HEK293 (cell line): Measurements from ENCODE around the gene SECTM1.

Experiments
- CTCF ChIA-PET: fragments of 350-600 bp; formaldehyde crosslinking; extraction: SDS; loops from one replicate; lab custom pipeline; 2021; ENCODE audit warnings: antibody characterized with exemption; lab: Yijun Ruan, JAX
- POLR2A ChIA-PET: fragments of 300-600 bp; formaldehyde crosslinking; extraction: SDS; loops from one replicate; lab custom pipeline; 2020; ENCODE audit warnings: antibody characterized with exemption, inconsistent platforms; lab: Yijun Ruan, JAX
- H3K27ac ChIP-seq: fragments of 200-500 bp; sonication (Bioruptor generic); 2 replicates; pipeline ENCODE4 v1.5.1; 2014; ENCODE audit warnings: low read depth, low read length, control low read depth, inconsistent platforms; ENCODE audit errors: extremely low read depth
- H3K36me3 ChIP-seq, 2 experiments: fragments of 200-500 bp in 1 of 2; sonication (Bioruptor generic) in 1 of 2; 1 replicate in 1 of 2; 2 replicates in 1 of 2; pipeline ENCODE4 v1.5.1; 2014 to 2017; ENCODE audit warnings: inconsistent platforms in 2 of 2, low read length in 2 of 2; ENCODE audit not compliant: control insufficient read depth in 2 of 2, insufficient read depth in 1 of 2
- H3K4me1 ChIP-seq: fragments of 200-500 bp; sonication (Bioruptor generic); 2 replicates; pipeline ENCODE4 v1.5.1; 2014; ENCODE audit warnings: mild to moderate bottlenecking, low read length, inconsistent platforms; ENCODE audit not compliant: control insufficient read depth, insufficient read depth
- H3K4me3 ChIP-seq: 2 replicates; pipeline ENCODE4 v1.5.1; 2011; ENCODE audit warnings: low read depth, mild to moderate bottlenecking, control low read depth, low read length, moderate library complexity
- H3K9me3 ChIP-seq: fragments of 200-500 bp; sonication (Bioruptor generic); 2 replicates; pipeline ENCODE4 v1.5.1; 2014; ENCODE audit warnings: low read depth, low read length, inconsistent platforms; ENCODE audit not compliant: control insufficient read depth, insufficient read depth
- BCL11B ChIP-seq: fragments of 450-650 bp; formaldehyde crosslinking; IDR thresholded peaks from 2 replicates; pipeline ENCODE4 v1.5.1; 2016; ENCODE audit warnings: low read depth, missing biosample characterization, missing genetic modification characterization
- EGR2 ChIP-seq: fragments of 450-650 bp; formaldehyde crosslinking; IDR thresholded peaks from 2 replicates; pipeline ENCODE4 v1.5.1; 2016; ENCODE audit warnings: low read depth, missing biosample characterization, missing genetic modification characterization
- GFI1B ChIP-seq: fragments of 450-650 bp; formaldehyde crosslinking; IDR thresholded peaks from 2 replicates; pipeline ENCODE4 v1.5.1; 2016; ENCODE audit warnings: missing biosample characterization, missing genetic modification characterization
- GLIS1 ChIP-seq: fragments of 450-650 bp; formaldehyde crosslinking; IDR thresholded peaks from 2 replicates; pipeline ENCODE4 v1.5.1; 2016; ENCODE audit warnings: missing biosample characterization, missing genetic modification characterization
- GLIS2 ChIP-seq: fragments of 450-650 bp; formaldehyde crosslinking; IDR thresholded peaks from 2 replicates; pipeline ENCODE4 v1.5.1; 2016; ENCODE audit warnings: missing biosample characterization, missing genetic modification characterization
- HOXA7 ChIP-seq: sonication (generic); formaldehyde crosslinking; IDR thresholded peaks from 2 replicates; pipeline ENCODE4 v1.8.1; 2022; ENCODE audit warnings: missing genetic modification reagents, borderline replicate concordance
- KLF1 ChIP-seq: fragments of 450-650 bp; formaldehyde crosslinking; IDR thresholded peaks from 2 replicates; pipeline ENCODE4 v1.5.1; 2016; ENCODE audit warnings: missing biosample characterization, missing genetic modification characterization
- SCRT2 ChIP-seq: fragments of 450-650 bp; formaldehyde crosslinking; IDR thresholded peaks from 2 replicates; pipeline ENCODE4 v1.5.1; 2016; ENCODE audit warnings: missing biosample characterization, missing genetic modification characterization
- SP2 ChIP-seq: fragments of 450-650 bp; formaldehyde crosslinking; IDR thresholded peaks from 2 replicates; pipeline ENCODE4 v1.5.1; 2016; ENCODE audit warnings: missing biosample characterization, missing genetic modification characterization
- YY2 ChIP-seq: fragments of 450-650 bp; formaldehyde crosslinking; IDR thresholded peaks from 2 replicates; pipeline ENCODE4 v1.5.1; 2016; ENCODE audit warnings: missing biosample characterization, missing genetic modification characterization
- ZBTB20 ChIP-seq: fragments of 450-650 bp; formaldehyde crosslinking; IDR thresholded peaks from 2 replicates; pipeline ENCODE4 v1.5.1; 2016; ENCODE audit warnings: missing biosample characterization, missing genetic modification characterization
- ZBTB48 ChIP-seq: fragments of 450-650 bp; formaldehyde crosslinking; IDR thresholded peaks from 2 replicates; pipeline ENCODE4 v1.5.1; 2016; ENCODE audit warnings: missing biosample characterization, missing genetic modification characterization
- ZFHX2 ChIP-seq: fragments of 450-650 bp; formaldehyde crosslinking; conservative IDR thresholded peaks from 2 replicates; pipeline ENCODE4 v1.5.1; 2016; ENCODE audit warnings: missing biosample characterization, missing genetic modification characterization
- ZIC2 ChIP-seq: fragments of 450-650 bp; formaldehyde crosslinking; IDR thresholded peaks from 2 replicates; pipeline ENCODE4 v1.5.1; 2016; ENCODE audit warnings: missing biosample characterization, missing genetic modification characterization
- ZNF121 ChIP-seq: fragments of 450-650 bp; formaldehyde crosslinking; IDR thresholded peaks from 2 replicates; pipeline ENCODE4 v1.5.1; 2016; ENCODE audit warnings: missing biosample characterization, missing genetic modification characterization
- ZNF211 ChIP-seq: fragments of 450-650 bp; formaldehyde crosslinking; IDR thresholded peaks from 2 replicates; pipeline ENCODE4 v1.5.1; 2016; ENCODE audit warnings: low read depth, missing biosample characterization, missing genetic modification characterization
- ZNF223 ChIP-seq: fragments of 450-650 bp; formaldehyde crosslinking; IDR thresholded peaks from 2 replicates; pipeline ENCODE4 v1.5.1; 2016; ENCODE audit warnings: missing biosample characterization, missing genetic modification characterization
- ZNF324 ChIP-seq: fragments of 450-650 bp; formaldehyde crosslinking; IDR thresholded peaks from 2 replicates; pipeline ENCODE4 v1.5.1; 2016; ENCODE audit warnings: missing biosample characterization, missing genetic modification characterization
- ZNF335 ChIP-seq: fragments of 450-650 bp; formaldehyde crosslinking; conservative IDR thresholded peaks from 2 replicates; pipeline ENCODE4 v1.5.1; 2016; ENCODE audit warnings: missing biosample characterization, missing genetic modification characterization
- ZNF596 ChIP-seq: fragments of 450-650 bp; IDR thresholded peaks from 2 replicates; pipeline ENCODE4 v1.5.0; 2018; ENCODE audit warnings: missing biosample characterization, mild to moderate bottlenecking, missing genetic modification characterization, moderate library complexity
- ZNF600 ChIP-seq: fragments of 450-650 bp; formaldehyde crosslinking; IDR thresholded peaks from 2 replicates; pipeline ENCODE4 v1.5.1; 2016; ENCODE audit warnings: missing biosample characterization, missing genetic modification characterization
- ZNF670 ChIP-seq: fragments of 450-650 bp; formaldehyde crosslinking; IDR thresholded peaks from 2 replicates; pipeline ENCODE4 v1.5.1; 2016; ENCODE audit warnings: missing biosample characterization, missing genetic modification characterization, low read depth
- ZNF776 ChIP-seq: fragments of 450-650 bp; formaldehyde crosslinking; IDR thresholded peaks from 2 replicates; pipeline ENCODE4 v1.5.0; 2017; ENCODE audit warnings: missing biosample characterization, missing genetic modification characterization, borderline replicate concordance
- TF ChIP-seq, protein P1 (sequence below): fragments of 450-650 bp; formaldehyde crosslinking; IDR thresholded peaks from 2 replicates; pipeline ENCODE4 v1.5.1; 2016; ENCODE audit warnings: missing biosample characterization, missing genetic modification characterization
- TF ChIP-seq, protein P2 (sequence below): fragments of 450-650 bp; formaldehyde crosslinking; IDR thresholded peaks from 2 replicates; pipeline ENCODE4 v1.5.1; 2016; ENCODE audit warnings: missing biosample characterization, missing genetic modification characterization

The SECTM1 gene

DNA sequence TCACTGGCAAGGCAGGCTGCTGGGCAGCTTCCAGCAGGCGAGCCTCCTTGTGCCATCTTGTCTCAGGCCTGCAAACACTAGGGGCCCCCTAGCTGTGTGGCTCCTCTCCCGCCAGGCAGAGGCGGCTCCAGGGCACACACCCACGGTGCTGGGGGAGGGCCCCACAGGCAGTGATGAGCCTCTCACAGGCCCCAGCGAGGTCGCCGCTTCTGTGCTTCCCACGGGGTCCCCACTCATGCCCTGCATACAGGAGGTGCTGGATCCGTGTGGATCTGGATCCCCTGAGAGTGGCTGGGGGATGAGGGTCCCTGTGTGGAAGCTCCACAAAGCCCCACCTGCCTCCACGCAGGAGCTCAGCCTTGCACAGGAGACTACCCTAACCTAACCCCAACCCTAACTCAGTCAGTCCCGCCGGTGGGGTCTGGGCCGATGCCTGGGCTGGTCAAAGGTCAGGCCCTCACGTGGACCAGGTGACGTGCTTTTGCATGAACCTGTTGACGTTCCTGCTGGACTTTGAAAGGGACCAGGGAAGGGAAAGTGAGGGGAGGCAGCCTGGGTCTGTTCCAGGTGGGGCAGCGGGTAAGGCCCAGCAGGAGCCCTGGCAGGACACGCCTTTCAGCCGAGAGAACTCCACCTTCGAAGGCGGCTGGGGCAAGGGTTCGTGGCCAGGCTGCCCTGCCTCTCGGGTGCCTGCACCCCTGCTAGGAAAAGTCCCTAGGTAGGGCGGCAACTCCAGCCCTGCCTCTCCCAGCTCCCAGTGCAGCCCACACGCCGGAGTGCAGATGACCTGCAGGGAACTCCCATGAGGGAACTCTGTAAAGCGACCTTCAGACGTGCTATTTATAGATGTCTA lies 5.2 kb downstream of the SECTM1 start:
- Histone ChIP-seq H3K36me3 (no peaks in the 10 kb centered on the region), H3K4me3 (no peak overlapping the region)
- CTCF ChIA-PET: interaction anchor here (1.3 kb wide), 1 partner anchor 28 kb away, joined by 5 read pairs; no protein-coding TSS in a partner anchor
- TF ChIP-seq ZBTB20 (tag by site-specific recombination) (peak; percentile 14; the same call in 1 of the 2 replicates), ZIC2 (tag by site-specific recombination) (peak; percentile 92), ZNF324 (no peak), GLIS1 (tag by site-specific recombination) (peak; percentile 85), GLIS2 (tag by site-specific recombination) (peak; percentile 38), ZFHX2 (tag by site-specific recombination) (peak; percentile 95), ZNF211 (tag by site-specific recombination) (no peak), SP2 (tag by site-specific recombination) (no peak; the same call in 1 of the 2 replicates), ZNF335 (tag by site-specific recombination) (peak; percentile 25; the same call in 1 of the 2 replicates), SCRT2 (tag by site-specific recombination) (peak; percentile 55; the same call in 1 of the 2 replicates), GFI1B (no peak), ZNF223 (tag by site-specific recombination) (peak; percentile 51; the same call in 1 of the 2 replicates), ZBTB48 (peak; percentile 35; the same call in 1 of the 2 replicates), EGR2 (tag by site-specific recombination) (peak; percentile 92), BCL11B (tag by site-specific recombination) (peak; percentile 44; the same call in 1 of the 2 replicates), HOXA7 (CRISPR knock-in tag) (no peak), ZNF600 (tag by site-specific recombination) (peak; percentile 13; the same call in 1 of the 2 replicates), KLF1 (tag by site-specific recombination) (peak; percentile 63)
- TF ChIP-seq, protein P1, sequence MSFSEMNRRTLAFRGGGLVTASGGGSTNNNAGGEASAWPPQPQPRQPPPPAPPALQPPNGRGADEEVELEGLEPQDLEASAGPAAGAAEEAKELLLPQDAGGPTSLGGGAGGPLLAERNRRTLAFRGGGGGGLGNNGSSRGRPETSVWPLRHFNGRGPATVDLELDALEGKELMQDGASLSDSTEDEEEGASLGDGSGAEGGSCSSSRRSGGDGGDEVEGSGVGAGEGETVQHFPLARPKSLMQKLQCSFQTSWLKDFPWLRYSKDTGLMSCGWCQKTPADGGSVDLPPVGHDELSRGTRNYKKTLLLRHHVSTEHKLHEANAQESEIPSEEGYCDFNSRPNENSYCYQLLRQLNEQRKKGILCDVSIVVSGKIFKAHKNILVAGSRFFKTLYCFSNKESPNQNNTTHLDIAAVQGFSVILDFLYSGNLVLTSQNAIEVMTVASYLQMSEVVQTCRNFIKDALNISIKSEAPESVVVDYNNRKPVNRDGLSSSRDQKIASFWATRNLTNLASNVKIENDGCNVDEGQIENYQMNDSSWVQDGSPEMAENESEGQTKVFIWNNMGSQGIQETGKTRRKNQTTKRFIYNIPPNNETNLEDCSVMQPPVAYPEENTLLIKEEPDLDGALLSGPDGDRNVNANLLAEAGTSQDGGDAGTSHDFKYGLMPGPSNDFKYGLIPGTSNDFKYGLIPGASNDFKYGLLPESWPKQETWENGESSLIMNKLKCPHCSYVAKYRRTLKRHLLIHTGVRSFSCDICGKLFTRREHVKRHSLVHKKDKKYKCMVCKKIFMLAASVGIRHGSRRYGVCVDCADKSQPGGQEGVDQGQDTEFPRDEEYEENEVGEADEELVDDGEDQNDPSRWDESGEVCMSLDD (tag by site-specific recombination): no peak
- TF ChIP-seq, protein P2, sequence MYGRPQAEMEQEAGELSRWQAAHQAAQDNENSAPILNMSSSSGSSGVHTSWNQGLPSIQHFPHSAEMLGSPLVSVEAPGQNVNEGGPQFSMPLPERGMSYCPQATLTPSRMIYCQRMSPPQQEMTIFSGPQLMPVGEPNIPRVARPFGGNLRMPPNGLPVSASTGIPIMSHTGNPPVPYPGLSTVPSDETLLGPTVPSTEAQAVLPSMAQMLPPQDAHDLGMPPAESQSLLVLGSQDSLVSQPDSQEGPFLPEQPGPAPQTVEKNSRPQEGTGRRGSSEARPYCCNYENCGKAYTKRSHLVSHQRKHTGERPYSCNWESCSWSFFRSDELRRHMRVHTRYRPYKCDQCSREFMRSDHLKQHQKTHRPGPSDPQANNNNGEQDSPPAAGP (tag by site-specific recombination): peak; percentile 84; the same call in 1 of the 2 replicates
- TF ChIP-seq, all 188 proteins: peak for 14
- POLR2A ChIA-PET: interaction anchor here (0.5 to 1.0 kb wide), 3 partner anchors 15 to 73 kb away, joined by 3 to 5 read pairs (median 4); no protein-coding TSS in a partner anchor
- peaks cover 17% of the 10 kb centered on the region for H3K4me1 ChIP-seq
- H3K9me3 ChIP-seq: no peaks in the 10 kb centered on the region
- H3K27ac ChIP-seq: no peak overlapping the region

DNA sequence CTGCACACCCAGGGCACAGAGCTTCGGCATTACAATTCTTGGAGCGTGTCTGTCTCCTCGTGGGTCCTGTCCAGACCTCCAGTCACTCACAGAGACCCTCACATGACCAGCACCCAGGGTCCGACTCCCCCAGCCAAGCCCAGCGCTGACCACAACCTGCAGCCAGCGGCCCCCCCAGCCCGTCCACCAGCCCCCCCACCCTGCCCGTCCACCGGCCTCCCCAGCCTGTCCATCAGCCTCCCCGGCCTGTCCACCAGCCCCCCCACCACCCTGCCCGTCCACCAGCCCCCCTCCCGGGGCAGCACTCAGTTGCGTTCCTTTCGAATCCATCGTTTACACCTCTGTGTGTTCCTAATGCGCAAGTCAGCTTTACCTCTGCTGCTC lies 5.8 kb downstream of the SECTM1 start:
- H3K4me3 ChIP-seq: no peak overlapping the region
- no peak overlapping the region for H3K27ac ChIP-seq
- H3K9me3 ChIP-seq: no peaks in the 10 kb centered on the region
- ChIA-PET POLR2A (interaction anchor here (0.5 to 1.0 kb wide), 2 partner anchors 16 to 73 kb away, joined by 3 to 4 read pairs; no protein-coding TSS in a partner anchor), CTCF (interaction anchor here (1.2 to 1.3 kb wide), 2 partner anchors 23 to 27 kb away, joined by 4 to 5 read pairs; no protein-coding TSS in a partner anchor)
- H3K36me3 ChIP-seq: no peaks in the 10 kb centered on the region
- H3K4me1 ChIP-seq: peaks cover 17% of the 10 kb centered on the region
- TF ChIP-seq ZNF776 (tag by site-specific recombination) (no peak), ZIC2 (tag by site-specific recombination) (no peak), YY2 (no peak), ZNF121 (tag by site-specific recombination) (no peak), ZNF596 (tag by site-specific recombination) (no peak), ZNF670 (tag by site-specific recombination) (no peak)
- TF ChIP-seq, protein P1 (tag by site-specific recombination): no peak
